ENCODE measurements around the gene ENOX2. TPM values are rescaled to one million over a fixed set of nuclear protein-coding genes. Genes with fewer than 3 reads are reported as not detected.

The ENOX2 gene
- total and polyA plus RNA-seq, 2 of the 13 experiments (the other 11 are each of a cell fraction or from before 2014, with no cell fraction given), result 5.9 to 8.5 TPM

GRCh38 chrX:130672214-130672613, 230.8 kb downstream of the ENOX2 start (continued):
- TF ChIP-seq ZNF556 (CRISPR knock-in tag; IDR thresholded peaks at IDR 0.05; ENCODE audit: borderline replicate concordance) (no peak), PRDM10 (CRISPR knock-in tag; IDR thresholded peaks at IDR 0.05; ENCODE audit: low read depth) (no peak), GATAD1 (CRISPR knock-in tag; IDR thresholded peaks at IDR 0.05) (no peak), ARID4A (CRISPR knock-in tag; IDR thresholded peaks at IDR 0.05; ENCODE audit: borderline replicate concordance) (no peak)

- intact Hi-C loops (cut with micrococcal nuclease; ENCODE audit: unreplicated experiment), result no loop called here
- H3K36me3 ChIP-seq (replicated peaks in 1 of 2; ENCODE audit: control insufficient read depth in 1 of 2, insufficient read depth in 2 of 2, low read length in 2 of 2), result no peaks in the 10 kb centered on the region; a peak in 1 of 5 replicates
- BruUV-seq (replicated peaks), result no TSS peak
- TF ChIP-seq ELF3 (CRISPR knock-in tag; IDR thresholded peaks at IDR 0.05) (no peak), ZNF256 (CRISPR knock-in tag; conservative IDR thresholded peaks at IDR 0.05) (no peak), POLR2A (IDR thresholded peaks at IDR 0.05; ENCODE audit: insufficient read depth in 1 of 2, low read depth in 2 of 2, low read length in 2 of 2) (no peak), KDM3A (CRISPR knock-in tag; IDR thresholded peaks at IDR 0.05; ENCODE audit: low read depth) (no peak), ZNF709 (CRISPR knock-in tag; IDR thresholded peaks at IDR 0.05) (no peak), ATF7-NPFF (CRISPR knock-in tag; IDR thresholded peaks at IDR 0.05; ENCODE audit: low read depth) (no peak), NFKB2 (CRISPR knock-in tag; IDR thresholded peaks at IDR 0.05; ENCODE audit: borderline replicate concordance) (no peak)
- H4K20me1 ChIP-seq (ENCODE audit: insufficient read depth, low read length), result no peaks in the 10 kb centered on the region
- no peak overlapping the region for H2AFZ ChIP-seq (ENCODE audit: low read length)
- ChIA-PET CTCF (ENCODE audit: low intra/inter-chr PET ratio, low total read pairs) (no interaction called here), POLR2A (no interaction called here)
- H3K9me3 ChIP-seq (ENCODE audit: low read length), result no peaks in the 10 kb centered on the region
- H3K27me3 ChIP-seq (ENCODE audit: control insufficient read depth in 1 of 2, insufficient read depth in 2 of 2, low read length in 2 of 2), result no peaks in the 10 kb centered on the region
- in situ Hi-C loops (cut with HindIII; ENCODE audit: extremely low pct_ligation_motif_present, low pct_unique_long_range_greater_than_20kb), result no loop called here
- no peak for DNase-seq (ENCODE audit: low spot score)
- H3K27ac ChIP-seq (ENCODE audit: extremely low read length, insufficient read depth, low read length), result no peak overlapping the region
- H3K9ac ChIP-seq (ENCODE audit: insufficient read depth, low read depth, low read length), result no peak overlapping the region
- ATAC-seq, result no peak
- no peaks in the 10 kb centered on the region for H3K79me2 ChIP-seq (ENCODE audit: insufficient read depth, low read length)
- no peak for FAIRE-seq
- no peaks in the 10 kb centered on the region for H3K4me1 ChIP-seq (ENCODE audit: insufficient read depth, low read length)
- H3K4me2 ChIP-seq (ENCODE audit: low read depth, low read length), result no peak overlapping the region
- H3K4me3 ChIP-seq (replicated peaks in 1 of 3; ENCODE audit: insufficient read depth in 1 of 3, low read depth in 2 of 3, low read length in 3 of 3), result no peak overlapping the region
- WGBS (ENCODE audit: low lambda C conversion rate), result 100% methylated on average over 1 of the region's 1 CpG
Observed at GRCh38 chrX:130669233-130669632, 233.8 kb downstream of the ENOX2 start.

Measured in HepG2 (cell line).